GM18502 (cell line): ENCODE results near the gene AMTN.

Source experiments
- ATAC-seq: cut with Tn5 transposase; IDR thresholded peaks from one replicate; pipeline ENCODE4 v1.9.1; 2021; ENCODE audit warnings: mild to moderate bottlenecking; ENCODE audit not compliant: unreplicated experiment, poor library complexity

The AMTN gene

GRCh38 chr4:70559211-70559830, 41.0 kb downstream of the AMTN start:
- peak; percentile 65 for ATAC-seq

- ATAC-seq = no peak
These were observed 41.6 kb downstream of the AMTN start for GRCh38 chr4:70559924-70560323.

- no peak for ATAC-seq
These were observed 45.7 kb downstream of the AMTN start for GRCh38 chr4:70564033-70564432.

- no peak for ATAC-seq
These were observed 52.4 kb downstream of the AMTN start for GRCh38 chr4:70570796-70571195.

- ATAC-seq = no peak
These were observed 53.4 kb downstream of the AMTN start for GRCh38 chr4:70571772-70572171.

- no peak for ATAC-seq
These were observed 57.6 kb downstream of the AMTN start for GRCh38 chr4:70575964-70576363.

- ATAC-seq = no peak
These were observed 59.0 kb downstream of the AMTN start for GRCh38 chr4:70577220-70577927.

- ATAC-seq = no peak
These were observed 63.6 kb downstream of the AMTN start for GRCh38 chr4:70581980-70582379.
